DOHH2 (cell line): ENCODE measurements around the gene GARNL3.

Experiments
- H3F3A ChIP-seq: fragments of 200-600 bp; sonication (generic), shearing (Covaris generic); 2 replicates; pipeline ENCODE4 v1.6.0; 2016; ENCODE audit warnings: antibody characterized with exemption, mild to moderate bottlenecking; ENCODE audit not compliant: control insufficient read depth, insufficient read depth
- H3K27ac ChIP-seq: fragments of 200-600 bp; sonication (generic); 2 replicates; pipeline ENCODE4 v1.5.1; 2014; ENCODE audit warnings: low read depth, mild to moderate bottlenecking, low read length, moderate library complexity
- H3K27me3 ChIP-seq: fragments of 200-600 bp; sonication (generic); 2 replicates; pipeline ENCODE4 v1.6.1; 2014; ENCODE audit warnings: mild to moderate bottlenecking, low read length, mixed read lengths; ENCODE audit not compliant: control insufficient read depth
- H3K36me3 ChIP-seq: fragments of 200-600 bp; sonication (generic); 2 replicates; pipeline ENCODE4 v1.6.1; 2014; ENCODE audit warnings: mild to moderate bottlenecking, low read length, moderate library complexity, mixed read lengths; ENCODE audit not compliant: control insufficient read depth
- H3K4me1 ChIP-seq: fragments of 200-600 bp; sonication (generic); 2 replicates; pipeline ENCODE4 v1.6.1; 2014; ENCODE audit warnings: mild to moderate bottlenecking, low read length, mixed read lengths; ENCODE audit not compliant: control insufficient read depth
- H3K4me2 ChIP-seq: fragments of 200-600 bp; sonication (generic); 2 replicates; pipeline ENCODE4 v1.6.0; 2014; ENCODE audit warnings: mild to moderate bottlenecking, low read length, moderate library complexity
- H3K4me3 ChIP-seq: fragments of 200-600 bp; sonication (generic); 2 replicates; pipeline ENCODE4 v1.5.1; 2014; ENCODE audit warnings: mild to moderate bottlenecking, low read length, mixed read lengths
- H3K79me2 ChIP-seq: fragments of 200-600 bp; sonication (generic); 2 replicates; pipeline ENCODE4 v1.6.1; 2014; ENCODE audit warnings: mild to moderate bottlenecking, low read length, mixed read lengths; ENCODE audit not compliant: control insufficient read depth
- H3K9me2 ChIP-seq: fragments of 200-600 bp; sonication (generic); replicated peaks from 2 replicates; pipeline ENCODE4 v1.6.1; 2014; ENCODE audit warnings: mild to moderate bottlenecking, low read length, mixed read lengths; ENCODE audit not compliant: control insufficient read depth
- H3K9me3 ChIP-seq: fragments of 200-600 bp; sonication (generic); 2 replicates; pipeline ENCODE4 v1.6.1; 2014; ENCODE audit warnings: antibody characterized with exemption, low read length, mixed read lengths; ENCODE audit not compliant: control insufficient read depth, insufficient read depth
- H4K20me1 ChIP-seq: fragments of 200-600 bp; sonication (generic); 2 replicates; pipeline ENCODE4 v1.6.0; 2014; ENCODE audit warnings: low read depth, mild to moderate bottlenecking, antibody characterized with exemption, low read length, moderate library complexity; ENCODE audit not compliant: control insufficient read depth, insufficient read depth
- CTCF ChIP-seq: fragments of 200-600 bp; sonication (generic); IDR thresholded peaks from one replicate; pipeline ENCODE4 v1.5.1; 2014; ENCODE audit warnings: antibody characterized with exemption, mild to moderate bottlenecking, low read depth, low read length; ENCODE audit not compliant: poor library complexity, severe bottlenecking
- EZH2phosphoT487 ChIP-seq: fragments of 200-600 bp; sonication (generic); IDR thresholded peaks from 2 replicates; pipeline ENCODE4 v1.6.1; 2017; ENCODE audit warnings: borderline replicate concordance, mild to moderate bottlenecking, antibody characterized with exemption, low read length, moderate library complexity, mixed read lengths

Gene GARNL3

GRCh38 chr9:127303830-127304229, 39.3 kb downstream of the GARNL3 start:
- H4K20me1 ChIP-seq, result no peaks in the 10 kb centered on the region
- no peaks in the 10 kb centered on the region for H3K4me1 ChIP-seq
- no peaks in the 10 kb centered on the region; the same call in 1 of the 2 replicates for H3K27me3 ChIP-seq
- no peaks in the 10 kb centered on the region for H3K9me2 ChIP-seq
- H3K4me3 ChIP-seq, result no peak overlapping the region
- H3K4me2 ChIP-seq, result no peak overlapping the region
- no peaks in the 10 kb centered on the region for H3F3A ChIP-seq
- H3K27ac ChIP-seq, result no peak overlapping the region
- no peaks in the 10 kb centered on the region for H3K9me3 ChIP-seq
- no peaks in the 10 kb centered on the region for H3K79me2 ChIP-seq
- H3K36me3 ChIP-seq, result no peaks in the 10 kb centered on the region
- TF ChIP-seq CTCF (no peak), EZH2phosphoT487 (no peak)

- H3K79me2 ChIP-seq, result no peaks in the 10 kb centered on the region
- no peaks in the 10 kb centered on the region; the same call in 1 of the 2 replicates for H3K27me3 ChIP-seq
- H3K4me3 ChIP-seq, result no peak overlapping the region
- H4K20me1 ChIP-seq, result no peaks in the 10 kb centered on the region
- no peak overlapping the region for H3K27ac ChIP-seq
- no peak overlapping the region for H3K4me2 ChIP-seq
- H3F3A ChIP-seq, result no peaks in the 10 kb centered on the region
- no peaks in the 10 kb centered on the region for H3K4me1 ChIP-seq
- H3K9me3 ChIP-seq, result no peaks in the 10 kb centered on the region
- H3K9me2 ChIP-seq, result no peaks in the 10 kb centered on the region
- no peaks in the 10 kb centered on the region for H3K36me3 ChIP-seq
- TF ChIP-seq EZH2phosphoT487 (no peak), CTCF (no peak)
These were observed 40.7 kb downstream of the GARNL3 start for GRCh38 chr9:127305206-127305837.

- TF ChIP-seq CTCF, result no peak
- H3K79me2 ChIP-seq, result no peaks in the 10 kb centered on the region
These were observed 41.3 kb downstream of the GARNL3 start for GRCh38 chr9:127305838-127306226.

More at GRCh38 chr9:127305838-127306226, 41.3 kb downstream of the GARNL3 start:
- Histone ChIP-seq H3K4me1 (no peaks in the 10 kb centered on the region), H3K4me3 (no peak overlapping the region), H3K27me3 (no peaks in the 10 kb centered on the region; the same call in 1 of the 2 replicates), H3F3A (no peaks in the 10 kb centered on the region), H3K36me3 (no peaks in the 10 kb centered on the region), H4K20me1 (no peaks in the 10 kb centered on the region), H3K9me3 (no peaks in the 10 kb centered on the region), H3K4me2 (no peak overlapping the region), H3K27ac (no peak overlapping the region), H3K9me2 (no peaks in the 10 kb centered on the region)
